ENCODE results near the gene CHAC1. TPM values are rescaled to one million over a fixed set of nuclear protein-coding genes. Genes with fewer than 3 reads are reported as not detected.

CHAC1 gene
- total and polyA plus RNA-seq, 2 of the 13 experiments (the other 11 are each of a cell fraction or from before 2014, with no cell fraction given), result 0.44 TPM; not detected in 1

DNA sequence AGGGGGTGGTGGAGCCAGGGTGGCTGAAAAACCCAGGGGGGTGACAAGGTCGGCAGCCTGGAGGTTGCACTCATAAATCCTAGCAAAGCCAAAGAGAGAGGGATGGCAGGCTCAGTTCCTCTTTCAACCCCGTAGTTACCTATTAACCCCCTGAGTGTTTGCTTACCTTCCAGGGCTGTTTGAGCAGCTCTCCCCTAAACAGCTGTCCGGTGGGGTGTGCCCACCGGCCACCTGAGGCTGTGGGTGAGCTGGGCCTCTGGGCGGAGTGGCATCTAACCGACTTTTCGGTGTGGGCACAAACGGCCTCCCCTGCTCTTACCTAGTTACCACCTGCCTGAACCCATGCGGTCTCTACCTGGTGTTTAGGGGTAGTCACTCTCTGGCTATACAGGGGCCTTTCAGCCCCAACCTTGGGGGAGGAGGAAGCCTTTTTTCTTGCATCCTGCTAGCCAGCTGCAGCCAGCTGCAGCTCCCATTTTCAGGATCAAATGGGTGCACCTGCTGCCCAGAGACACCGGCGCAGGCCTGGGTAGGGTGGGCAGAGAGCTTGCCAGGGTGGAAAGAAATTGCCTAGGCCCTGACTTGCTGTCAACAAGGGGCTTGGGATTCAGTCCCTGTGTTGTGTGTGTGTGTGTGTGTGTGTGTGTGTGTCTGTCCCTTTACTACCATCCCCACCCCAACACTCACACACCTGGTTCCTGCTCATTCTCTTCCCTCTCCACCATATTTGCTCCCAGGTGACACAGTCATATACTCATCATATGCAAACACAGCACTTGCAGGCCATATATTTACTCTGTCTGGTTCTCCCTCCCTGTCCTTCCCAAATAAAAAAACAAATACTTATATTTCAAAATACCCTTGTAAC lies 20.4 kb upstream of the CHAC1 start (continued):
- TF ChIP-seq, protein P1, sequence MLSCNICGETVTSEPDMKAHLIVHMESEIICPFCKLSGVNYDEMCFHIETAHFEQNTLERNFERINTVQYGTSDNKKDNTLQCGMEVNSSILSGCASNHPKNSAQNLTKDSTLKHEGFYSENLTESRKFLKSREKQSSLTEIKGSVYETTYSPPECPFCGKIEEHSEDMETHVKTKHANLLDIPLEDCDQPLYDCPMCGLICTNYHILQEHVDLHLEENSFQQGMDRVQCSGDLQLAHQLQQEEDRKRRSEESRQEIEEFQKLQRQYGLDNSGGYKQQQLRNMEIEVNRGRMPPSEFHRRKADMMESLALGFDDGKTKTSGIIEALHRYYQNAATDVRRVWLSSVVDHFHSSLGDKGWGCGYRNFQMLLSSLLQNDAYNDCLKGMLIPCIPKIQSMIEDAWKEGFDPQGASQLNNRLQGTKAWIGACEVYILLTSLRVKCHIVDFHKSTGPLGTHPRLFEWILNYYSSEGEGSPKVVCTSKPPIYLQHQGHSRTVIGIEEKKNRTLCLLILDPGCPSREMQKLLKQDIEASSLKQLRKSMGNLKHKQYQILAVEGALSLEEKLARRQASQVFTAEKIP (CRISPR knock-in tag; IDR thresholded peaks at IDR 0.05; ENCODE audit: borderline replicate concordance), result no peak
- TF ChIP-seq NFE2L1 (CRISPR knock-in tag; IDR thresholded peaks at IDR 0.05; ENCODE audit: borderline replicate concordance) (no peak), ZNF343 (CRISPR knock-in tag; IDR thresholded peaks at IDR 0.05) (no peak), ZNF256 (CRISPR knock-in tag; conservative IDR thresholded peaks at IDR 0.05) (no peak), SP2 (CRISPR knock-in tag; IDR thresholded peaks at IDR 0.05) (no peak), ZNF24 (IDR thresholded peaks at IDR 0.05) (no peak), ZNF441 (CRISPR knock-in tag; IDR thresholded peaks at IDR 0.05; ENCODE audit: borderline replicate concordance) (no peak), SNAI1 (CRISPR knock-in tag; IDR thresholded peaks at IDR 0.05; ENCODE audit: borderline replicate concordance) (0 out of 2 replicates have a peak, but pooled peaks have one; percentile 33), ZNF850 (CRISPR knock-in tag; conservative IDR thresholded peaks at IDR 0.05) (no peak), ZBTB21 (CRISPR knock-in tag; IDR thresholded peaks at IDR 0.05) (no peak), STAT5B (CRISPR knock-in tag; IDR thresholded peaks at IDR 0.05) (no peak), REXO4 (CRISPR knock-in tag; IDR thresholded peaks at IDR 0.05; ENCODE audit: borderline replicate concordance) (no peak), ZNF761 (CRISPR knock-in tag; conservative IDR thresholded peaks at IDR 0.05) (no peak; the same call in 1 of the 2 replicates), NFKBIZ (CRISPR knock-in tag; IDR thresholded peaks at IDR 0.05) (no peak), NONO (IDR thresholded peaks at IDR 0.05) (no peak), NONO (CRISPR knock-in tag; conservative IDR thresholded peaks at IDR 0.05) (no peak), SALL1 (CRISPR knock-in tag; IDR thresholded peaks at IDR 0.05) (peak; percentile 40; the same call in 1 of the 2 replicates)
- TF ChIP-seq, protein P2, sequence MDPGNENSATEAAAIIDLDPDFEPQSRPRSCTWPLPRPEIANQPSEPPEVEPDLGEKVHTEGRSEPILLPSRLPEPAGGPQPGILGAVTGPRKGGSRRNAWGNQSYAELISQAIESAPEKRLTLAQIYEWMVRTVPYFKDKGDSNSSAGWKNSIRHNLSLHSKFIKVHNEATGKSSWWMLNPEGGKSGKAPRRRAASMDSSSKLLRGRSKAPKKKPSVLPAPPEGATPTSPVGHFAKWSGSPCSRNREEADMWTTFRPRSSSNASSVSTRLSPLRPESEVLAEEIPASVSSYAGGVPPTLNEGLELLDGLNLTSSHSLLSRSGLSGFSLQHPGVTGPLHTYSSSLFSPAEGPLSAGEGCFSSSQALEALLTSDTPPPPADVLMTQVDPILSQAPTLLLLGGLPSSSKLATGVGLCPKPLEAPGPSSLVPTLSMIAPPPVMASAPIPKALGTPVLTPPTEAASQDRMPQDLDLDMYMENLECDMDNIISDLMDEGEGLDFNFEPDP (CRISPR knock-in tag; conservative IDR thresholded peaks at IDR 0.05), result no peak
- TF ChIP-seq, protein P3, sequence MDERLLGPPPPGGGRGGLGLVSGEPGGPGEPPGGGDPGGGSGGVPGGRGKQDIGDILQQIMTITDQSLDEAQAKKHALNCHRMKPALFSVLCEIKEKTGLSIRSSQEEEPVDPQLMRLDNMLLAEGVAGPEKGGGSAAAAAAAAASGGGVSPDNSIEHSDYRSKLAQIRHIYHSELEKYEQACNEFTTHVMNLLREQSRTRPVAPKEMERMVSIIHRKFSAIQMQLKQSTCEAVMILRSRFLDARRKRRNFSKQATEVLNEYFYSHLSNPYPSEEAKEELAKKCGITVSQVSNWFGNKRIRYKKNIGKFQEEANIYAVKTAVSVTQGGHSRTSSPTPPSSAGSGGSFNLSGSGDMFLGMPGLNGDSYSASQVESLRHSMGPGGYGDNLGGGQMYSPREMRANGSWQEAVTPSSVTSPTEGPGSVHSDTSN (CRISPR knock-in tag; IDR thresholded peaks at IDR 0.05), result no peak
- TF ChIP-seq, protein P4, sequence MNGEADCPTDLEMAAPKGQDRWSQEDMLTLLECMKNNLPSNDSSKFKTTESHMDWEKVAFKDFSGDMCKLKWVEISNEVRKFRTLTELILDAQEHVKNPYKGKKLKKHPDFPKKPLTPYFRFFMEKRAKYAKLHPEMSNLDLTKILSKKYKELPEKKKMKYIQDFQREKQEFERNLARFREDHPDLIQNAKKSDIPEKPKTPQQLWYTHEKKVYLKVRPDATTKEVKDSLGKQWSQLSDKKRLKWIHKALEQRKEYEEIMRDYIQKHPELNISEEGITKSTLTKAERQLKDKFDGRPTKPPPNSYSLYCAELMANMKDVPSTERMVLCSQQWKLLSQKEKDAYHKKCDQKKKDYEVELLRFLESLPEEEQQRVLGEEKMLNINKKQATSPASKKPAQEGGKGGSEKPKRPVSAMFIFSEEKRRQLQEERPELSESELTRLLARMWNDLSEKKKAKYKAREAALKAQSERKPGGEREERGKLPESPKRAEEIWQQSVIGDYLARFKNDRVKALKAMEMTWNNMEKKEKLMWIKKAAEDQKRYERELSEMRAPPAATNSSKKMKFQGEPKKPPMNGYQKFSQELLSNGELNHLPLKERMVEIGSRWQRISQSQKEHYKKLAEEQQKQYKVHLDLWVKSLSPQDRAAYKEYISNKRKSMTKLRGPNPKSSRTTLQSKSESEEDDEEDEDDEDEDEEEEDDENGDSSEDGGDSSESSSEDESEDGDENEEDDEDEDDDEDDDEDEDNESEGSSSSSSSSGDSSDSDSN (CRISPR knock-in tag; IDR thresholded peaks at IDR 0.05), result no peak
- TF ChIP-seq, protein P5, sequence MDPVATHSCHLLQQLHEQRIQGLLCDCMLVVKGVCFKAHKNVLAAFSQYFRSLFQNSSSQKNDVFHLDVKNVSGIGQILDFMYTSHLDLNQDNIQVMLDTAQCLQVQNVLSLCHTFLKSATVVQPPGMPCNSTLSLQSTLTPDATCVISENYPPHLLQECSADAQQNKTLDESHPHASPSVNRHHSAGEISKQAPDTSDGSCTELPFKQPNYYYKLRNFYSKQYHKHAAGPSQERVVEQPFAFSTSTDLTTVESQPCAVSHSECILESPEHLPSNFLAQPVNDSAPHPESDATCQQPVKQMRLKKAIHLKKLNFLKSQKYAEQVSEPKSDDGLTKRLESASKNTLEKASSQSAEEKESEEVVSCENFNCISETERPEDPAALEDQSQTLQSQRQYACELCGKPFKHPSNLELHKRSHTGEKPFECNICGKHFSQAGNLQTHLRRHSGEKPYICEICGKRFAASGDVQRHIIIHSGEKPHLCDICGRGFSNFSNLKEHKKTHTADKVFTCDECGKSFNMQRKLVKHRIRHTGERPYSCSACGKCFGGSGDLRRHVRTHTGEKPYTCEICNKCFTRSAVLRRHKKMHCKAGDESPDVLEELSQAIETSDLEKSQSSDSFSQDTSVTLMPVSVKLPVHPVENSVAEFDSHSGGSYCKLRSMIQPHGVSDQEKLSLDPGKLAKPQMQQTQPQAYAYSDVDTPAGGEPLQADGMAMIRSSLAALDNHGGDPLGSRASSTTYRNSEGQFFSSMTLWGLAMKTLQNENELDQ (CRISPR knock-in tag; IDR thresholded peaks at IDR 0.05; ENCODE audit: borderline replicate concordance), result no peak
